SU-DHL-6 (cell line): ENCODE measurements around the gene CHD6.

ENCODE experiments used
- H2AFZ ChIP-seq: fragments of 200-600 bp; sonication (generic); 2 replicates; pipeline ENCODE4 v1.6.1; 2014; ENCODE audit warnings: low read depth, mild to moderate bottlenecking, moderate library complexity, mixed read lengths, antibody characterized with exemption, low read length; ENCODE audit not compliant: severe bottlenecking
- H3F3A ChIP-seq: fragments of 200-600 bp; shearing (Covaris generic); 2 replicates; pipeline ENCODE4 v1.6.0; 2016; ENCODE audit warnings: antibody characterized with exemption, mild to moderate bottlenecking; ENCODE audit not compliant: insufficient read depth
- H3K27ac ChIP-seq: fragments of 200-600 bp; sonication (generic); 2 replicates; pipeline ENCODE4 v1.5.1; 2016; ENCODE audit warnings: low read depth, mild to moderate bottlenecking, low read length, moderate library complexity, mixed read lengths
- H3K27me3 ChIP-seq: fragments of 200-600 bp; sonication (generic), shearing (Covaris generic); 2 replicates; pipeline ENCODE4 v1.6.0; 2014; ENCODE audit warnings: mild to moderate bottlenecking, low read length
- H3K36me3 ChIP-seq: fragments of 200-600 bp; sonication (generic); 2 replicates; pipeline ENCODE4 v1.6.1; 2014; ENCODE audit warnings: mild to moderate bottlenecking, low read length, mixed read lengths
- H3K4me2 ChIP-seq: fragments of 300-600, 200-600 bp; shearing (Covaris generic), sonication (generic); 2 replicates; pipeline ENCODE4 v1.6.0; 2014; ENCODE audit warnings: low read length, low read depth, mild to moderate bottlenecking; ENCODE audit not compliant: poor library complexity, severe bottlenecking
- H3K4me3 ChIP-seq: fragments of 200-600 bp; sonication (generic); 2 replicates; pipeline ENCODE4 v1.5.1; 2014; ENCODE audit warnings: antibody characterized with exemption, low read length, mild to moderate bottlenecking, mixed read lengths; ENCODE audit not compliant: insufficient read depth, poor library complexity, severe bottlenecking
- H3K79me2 ChIP-seq: fragments of 200-600 bp; sonication (generic); 2 replicates; pipeline ENCODE4 v1.6.1; 2014; ENCODE audit warnings: mild to moderate bottlenecking, low read length, moderate library complexity; ENCODE audit not compliant: insufficient read depth
- H3K9ac ChIP-seq: fragments of 200-600 bp; sonication (generic); 2 replicates; pipeline ENCODE4 v1.7.0; 2014; ENCODE audit warnings: mild to moderate bottlenecking, low read length
- H3K9me2 ChIP-seq: fragments of 200-600 bp; sonication (generic); replicated peaks from 2 replicates; pipeline ENCODE4 v1.6.1; 2014; ENCODE audit warnings: low read length; ENCODE audit not compliant: insufficient read depth
- H3K9me3 ChIP-seq: fragments of 200-600 bp; sonication (generic); 2 replicates; pipeline ENCODE4 v1.6.1; 2014; ENCODE audit warnings: low read length, mixed read lengths; ENCODE audit not compliant: insufficient read depth
- H4K20me1 ChIP-seq: fragments of 200-600 bp; sonication (generic); 2 replicates; pipeline ENCODE4 v1.6.1; 2014; ENCODE audit warnings: low read depth, mild to moderate bottlenecking, antibody characterized with exemption, low read length, moderate library complexity, mixed read lengths
- EZH2phosphoT487 ChIP-seq: fragments of 200-600 bp; sonication (generic), shearing (Covaris generic); conservative IDR thresholded peaks from 2 replicates; pipeline ENCODE4 v1.6.1; 2018; ENCODE audit warnings: mild to moderate bottlenecking, antibody characterized with exemption, low read length, moderate library complexity, mixed read lengths
- TF ChIP-seq, protein P1 (sequence below): fragments of 200-600 bp; sonication (generic); IDR thresholded peaks from one replicate; pipeline ENCODE4 v1.5.1; 2017; ENCODE audit warnings: antibody characterized with exemption, mild to moderate bottlenecking, low read length, moderate library complexity; ENCODE audit not compliant: insufficient read depth, poor library complexity, severe bottlenecking

CHD6 gene

GRCh38 chr20:41510224-41510623 lies 108.0 kb downstream of the CHD6 start:
- no peaks in the 10 kb centered on the region for H3K79me2 ChIP-seq
- H3K9me2 ChIP-seq: no peaks in the 10 kb centered on the region
- H3K27me3 ChIP-seq: no peaks in the 10 kb centered on the region
- H3K36me3 ChIP-seq: no peaks in the 10 kb centered on the region; the same call in 1 of the 2 replicates
- no peaks in the 10 kb centered on the region; the same call in 1 of the 2 replicates for H4K20me1 ChIP-seq
- H3K4me2 ChIP-seq: no peak overlapping the region
- TF ChIP-seq, protein P1, sequence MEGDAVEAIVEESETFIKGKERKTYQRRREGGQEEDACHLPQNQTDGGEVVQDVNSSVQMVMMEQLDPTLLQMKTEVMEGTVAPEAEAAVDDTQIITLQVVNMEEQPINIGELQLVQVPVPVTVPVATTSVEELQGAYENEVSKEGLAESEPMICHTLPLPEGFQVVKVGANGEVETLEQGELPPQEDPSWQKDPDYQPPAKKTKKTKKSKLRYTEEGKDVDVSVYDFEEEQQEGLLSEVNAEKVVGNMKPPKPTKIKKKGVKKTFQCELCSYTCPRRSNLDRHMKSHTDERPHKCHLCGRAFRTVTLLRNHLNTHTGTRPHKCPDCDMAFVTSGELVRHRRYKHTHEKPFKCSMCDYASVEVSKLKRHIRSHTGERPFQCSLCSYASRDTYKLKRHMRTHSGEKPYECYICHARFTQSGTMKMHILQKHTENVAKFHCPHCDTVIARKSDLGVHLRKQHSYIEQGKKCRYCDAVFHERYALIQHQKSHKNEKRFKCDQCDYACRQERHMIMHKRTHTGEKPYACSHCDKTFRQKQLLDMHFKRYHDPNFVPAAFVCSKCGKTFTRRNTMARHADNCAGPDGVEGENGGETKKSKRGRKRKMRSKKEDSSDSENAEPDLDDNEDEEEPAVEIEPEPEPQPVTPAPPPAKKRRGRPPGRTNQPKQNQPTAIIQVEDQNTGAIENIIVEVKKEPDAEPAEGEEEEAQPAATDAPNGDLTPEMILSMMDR: no peak
- no peak for TF ChIP-seq EZH2phosphoT487
- no peak overlapping the region for H3K4me3 ChIP-seq
- no peak overlapping the region for H2AFZ ChIP-seq
- H3K9me3 ChIP-seq: no peaks in the 10 kb centered on the region
- H3K27ac ChIP-seq: no peak overlapping the region
- H3K9ac ChIP-seq: no peak overlapping the region
- no peaks in the 10 kb centered on the region for H3F3A ChIP-seq

- H3K9me3 ChIP-seq: no peaks in the 10 kb centered on the region
- H3K9ac ChIP-seq: no peak overlapping the region
- no peaks in the 10 kb centered on the region; the same call in 1 of the 2 replicates for H3K36me3 ChIP-seq
- H3K27ac ChIP-seq: no peak overlapping the region
- H2AFZ ChIP-seq: no peak overlapping the region
- H3K27me3 ChIP-seq: no peaks in the 10 kb centered on the region
- H3K4me3 ChIP-seq: no peak overlapping the region
- TF ChIP-seq, protein P1: no peak
- no peak for TF ChIP-seq EZH2phosphoT487
- no peaks in the 10 kb centered on the region; the same call in 1 of the 2 replicates for H4K20me1 ChIP-seq
- H3K4me2 ChIP-seq: no peak overlapping the region
- no peaks in the 10 kb centered on the region for H3F3A ChIP-seq
- no peaks in the 10 kb centered on the region for H3K9me2 ChIP-seq
- no peaks in the 10 kb centered on the region for H3K79me2 ChIP-seq
These were observed 108.6 kb downstream of the CHD6 start for GRCh38 chr20:41509316-41510200.

GRCh38 chr20:41508335-41508734 lies 109.8 kb downstream of the CHD6 start:
- Histone ChIP-seq H3K27ac (no peak overlapping the region), H3K27me3 (no peaks in the 10 kb centered on the region), H3F3A (no peaks in the 10 kb centered on the region), H2AFZ (no peak overlapping the region), H3K79me2 (no peaks in the 10 kb centered on the region), H3K4me3 (no peak overlapping the region), H3K4me2 (no peak overlapping the region), H3K9me2 (no peaks in the 10 kb centered on the region), H3K9me3 (no peaks in the 10 kb centered on the region), H4K20me1 (no peaks in the 10 kb centered on the region), H3K9ac (no peak overlapping the region), H3K36me3 (no peaks in the 10 kb centered on the region; the same call in 1 of the 2 replicates)
- TF ChIP-seq, protein P1: no peak
- no peak for TF ChIP-seq EZH2phosphoT487
